ENCODE data around the gene MZT2A. TPM values are rescaled to one million over a fixed set of nuclear protein-coding genes. Genes with fewer than 3 reads are reported as not detected.
A peak's percentile ranks its signal among the peaks of the same experiment; 100 is the strongest.
"Not testable (repeated sequence)": the region's sequence is repeated elsewhere in the genome, so short reads cannot be mapped to it uniquely, and the experiment has no call there.

MZT2A gene
- total RNA-seq, 1 experiment from 2014 or later: 162 TPM

- TF ChIP-seq, protein P1, sequence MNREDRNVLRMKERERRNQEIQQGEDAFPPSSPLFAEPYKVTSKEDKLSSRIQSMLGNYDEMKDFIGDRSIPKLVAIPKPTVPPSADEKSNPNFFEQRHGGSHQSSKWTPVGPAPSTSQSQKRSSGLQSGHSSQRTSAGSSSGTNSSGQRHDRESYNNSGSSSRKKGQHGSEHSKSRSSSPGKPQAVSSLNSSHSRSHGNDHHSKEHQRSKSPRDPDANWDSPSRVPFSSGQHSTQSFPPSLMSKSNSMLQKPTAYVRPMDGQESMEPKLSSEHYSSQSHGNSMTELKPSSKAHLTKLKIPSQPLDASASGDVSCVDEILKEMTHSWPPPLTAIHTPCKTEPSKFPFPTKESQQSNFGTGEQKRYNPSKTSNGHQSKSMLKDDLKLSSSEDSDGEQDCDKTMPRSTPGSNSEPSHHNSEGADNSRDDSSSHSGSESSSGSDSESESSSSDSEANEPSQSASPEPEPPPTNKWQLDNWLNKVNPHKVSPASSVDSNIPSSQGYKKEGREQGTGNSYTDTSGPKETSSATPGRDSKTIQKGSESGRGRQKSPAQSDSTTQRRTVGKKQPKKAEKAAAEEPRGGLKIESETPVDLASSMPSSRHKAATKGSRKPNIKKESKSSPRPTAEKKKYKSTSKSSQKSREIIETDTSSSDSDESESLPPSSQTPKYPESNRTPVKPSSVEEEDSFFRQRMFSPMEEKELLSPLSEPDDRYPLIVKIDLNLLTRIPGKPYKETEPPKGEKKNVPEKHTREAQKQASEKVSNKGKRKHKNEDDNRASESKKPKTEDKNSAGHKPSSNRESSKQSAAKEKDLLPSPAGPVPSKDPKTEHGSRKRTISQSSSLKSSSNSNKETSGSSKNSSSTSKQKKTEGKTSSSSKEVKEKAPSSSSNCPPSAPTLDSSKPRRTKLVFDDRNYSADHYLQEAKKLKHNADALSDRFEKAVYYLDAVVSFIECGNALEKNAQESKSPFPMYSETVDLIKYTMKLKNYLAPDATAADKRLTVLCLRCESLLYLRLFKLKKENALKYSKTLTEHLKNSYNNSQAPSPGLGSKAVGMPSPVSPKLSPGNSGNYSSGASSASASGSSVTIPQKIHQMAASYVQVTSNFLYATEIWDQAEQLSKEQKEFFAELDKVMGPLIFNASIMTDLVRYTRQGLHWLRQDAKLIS (CRISPR knock-in tag; IDR thresholded peaks at IDR 0.05; ENCODE audit: borderline replicate concordance): no peak
- TF ChIP-seq ATF6 (CRISPR knock-in tag; IDR thresholded peaks at IDR 0.05): no peak
Observed at GRCh38 chr2:131535526-131535925, 43.3 kb upstream of the MZT2A start (continued).

DNA sequence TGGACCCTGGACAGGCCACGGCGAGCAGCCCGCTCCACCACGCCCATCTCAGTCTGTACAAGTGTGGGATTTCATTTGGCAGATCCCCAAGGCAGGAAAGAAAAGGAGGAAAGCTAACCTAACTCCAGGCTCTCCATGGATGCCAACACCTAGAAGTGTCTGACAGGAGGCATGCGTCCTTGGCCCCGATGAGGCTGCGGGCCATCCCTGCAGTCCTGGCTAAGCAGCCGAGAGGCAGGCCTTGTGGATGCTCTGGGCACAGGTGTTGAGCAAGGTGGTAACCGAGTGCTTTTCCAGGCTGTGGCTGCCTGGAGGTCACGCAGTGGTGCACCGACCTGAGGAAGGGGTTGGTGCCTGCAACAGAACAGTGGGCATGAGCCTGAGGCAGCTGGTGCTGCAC lies 42.8 kb upstream of the MZT2A start:
- ATAC-seq; POLR2A ChIA-PET; H3K27ac Mint-ChIP-seq; H3K4me1 Mint-ChIP-seq; H3K27me3 Mint-ChIP-seq (ENCODE audit: low read depth); H3K9me3 Mint-ChIP-seq; H3K4me3 Mint-ChIP-seq; CTCF ChIA-PET; DNase-seq (ENCODE audit: low spot score); H3K36me3 Mint-ChIP-seq: not testable (repeated sequence)

- DNase-seq (ENCODE audit: low spot score); H3K9me3 Mint-ChIP-seq; H3K27me3 Mint-ChIP-seq (ENCODE audit: low read depth); ATAC-seq; H3K36me3 Mint-ChIP-seq; H3K4me1 Mint-ChIP-seq; H3K27ac Mint-ChIP-seq; H3K4me3 Mint-ChIP-seq; POLR2A ChIA-PET; CTCF ChIA-PET: not testable (repeated sequence)
Observed at GRCh38 chr2:131534317-131534672, 42.1 kb upstream of the MZT2A start.

GRCh38 chr2:131533609-131534316 lies 41.6 kb upstream of the MZT2A start:
- DNase-seq (ENCODE audit: low spot score): not testable (repeated sequence)

GRCh38 chr2:131532723-131533608 lies 40.8 kb upstream of the MZT2A start:
- peaks cover 10% of the 10 kb centered on the region for H3K27me3 Mint-ChIP-seq (ENCODE audit: low read depth)
- DNase-seq (ENCODE audit: low spot score); H3K27ac Mint-ChIP-seq; CTCF ChIA-PET; ATAC-seq; H3K4me3 Mint-ChIP-seq; H3K9me3 Mint-ChIP-seq; H3K36me3 Mint-ChIP-seq; H3K4me1 Mint-ChIP-seq; POLR2A ChIA-PET: not testable (repeated sequence)

More at GRCh38 chr2:131533609-131534316, 41.6 kb upstream of the MZT2A start:
- POLR2A ChIA-PET; H3K27ac Mint-ChIP-seq; H3K9me3 Mint-ChIP-seq; H3K27me3 Mint-ChIP-seq (ENCODE audit: low read depth); H3K36me3 Mint-ChIP-seq; H3K4me1 Mint-ChIP-seq; ATAC-seq; H3K4me3 Mint-ChIP-seq; CTCF ChIA-PET: not testable (repeated sequence)

DNA sequence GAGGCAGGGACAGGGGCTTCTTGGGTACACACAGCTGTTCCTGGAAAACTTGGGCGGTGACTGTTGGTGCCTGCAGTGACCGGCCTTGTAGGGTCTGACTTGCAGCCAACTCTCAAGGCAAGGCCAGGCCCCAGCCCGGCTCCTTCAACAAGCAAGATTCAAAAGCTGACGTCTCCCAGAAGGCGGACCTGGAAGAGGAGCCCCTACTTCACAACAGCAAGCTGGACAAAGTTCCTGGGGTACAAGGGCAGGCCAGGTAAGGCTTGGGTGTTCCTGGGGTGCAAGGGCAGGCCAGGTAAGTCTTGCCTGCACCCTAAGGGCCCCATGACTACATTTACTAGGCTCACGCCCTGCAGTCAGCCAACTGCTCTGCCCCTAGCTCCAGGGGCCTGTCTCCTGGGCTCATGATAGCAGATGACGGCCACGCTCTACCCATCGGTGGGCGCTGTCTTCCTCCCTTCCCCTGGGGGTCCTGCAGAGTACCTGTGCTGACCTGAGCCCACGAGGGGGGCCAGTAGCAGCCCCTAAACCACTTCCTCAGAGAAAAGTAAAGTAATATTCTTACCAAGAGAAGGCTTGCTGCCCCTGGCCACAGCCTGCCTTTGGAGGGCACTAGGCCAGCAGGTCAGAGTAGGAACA lies 39.5 kb upstream of the MZT2A start:
- DNase-seq (ENCODE audit: low spot score); H3K27ac Mint-ChIP-seq; H3K4me3 Mint-ChIP-seq; H3K4me1 Mint-ChIP-seq; H3K36me3 Mint-ChIP-seq; CTCF ChIA-PET; H3K9me3 Mint-ChIP-seq; POLR2A ChIA-PET; ATAC-seq: not testable (repeated sequence)
- peaks cover 10% of the 10 kb centered on the region for H3K27me3 Mint-ChIP-seq (ENCODE audit: low read depth)

GRCh38 chr2:131530626-131531344 lies 38.6 kb upstream of the MZT2A start:
- H3K36me3 Mint-ChIP-seq, H3K4me1 Mint-ChIP-seq, H3K4me3 Mint-ChIP-seq, POLR2A ChIA-PET, H3K27ac Mint-ChIP-seq, H3K9me3 Mint-ChIP-seq, ATAC-seq: not testable (repeated sequence)
- peaks cover 10% of the 10 kb centered on the region for H3K27me3 Mint-ChIP-seq (ENCODE audit: low read depth)
- peak; percentile 45 for DNase-seq (ENCODE audit: low spot score)
- CTCF ChIA-PET: interaction anchor here (0.6 kb wide), 3 partner anchors 14 to 376 kb away, joined by 3 to 4 read pairs (median 4); no protein-coding TSS in a partner anchor

DNA sequence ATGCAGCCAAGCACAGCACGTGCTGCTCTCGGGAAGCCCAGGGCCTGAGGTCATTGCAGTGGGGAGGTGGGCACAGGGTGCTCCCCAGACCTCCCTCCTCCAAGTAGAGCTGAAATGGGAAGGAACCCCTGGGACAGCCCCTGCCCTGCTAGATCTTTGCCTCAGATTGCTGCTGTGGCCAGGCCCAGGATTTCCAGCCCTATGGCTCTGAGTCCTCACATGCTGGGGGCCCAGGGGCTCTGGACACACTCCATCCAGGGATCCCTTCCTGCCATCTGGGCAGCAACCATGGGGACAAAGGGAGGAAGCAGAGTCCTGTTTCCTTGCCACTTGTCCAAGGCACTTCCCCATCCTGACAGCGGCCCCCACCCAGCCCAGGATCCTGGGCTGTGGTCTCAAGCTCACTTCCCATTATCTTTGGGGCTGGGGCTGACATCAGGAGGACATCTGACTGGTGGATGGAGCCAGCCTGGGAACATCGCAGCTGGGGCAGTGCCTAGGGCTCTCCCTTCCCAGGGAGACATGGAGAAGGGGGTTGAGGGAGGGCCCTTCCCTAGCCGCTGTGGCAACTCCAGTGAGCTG lies 37.8 kb upstream of the MZT2A start:
- DNase-seq (ENCODE audit: low spot score); H3K36me3 Mint-ChIP-seq; H3K27ac Mint-ChIP-seq; H3K9me3 Mint-ChIP-seq; ATAC-seq; H3K4me1 Mint-ChIP-seq; POLR2A ChIA-PET: not testable (repeated sequence)
- CTCF ChIA-PET: interaction anchor here (2.6 kb wide), 1 partner anchor 143 kb away, joined by 9 read pairs; no protein-coding TSS in a partner anchor
- H3K4me3 Mint-ChIP-seq: peak overlapping the region; percentile 63; the same call in 1 of the 2 replicates
- peaks cover 10% of the 10 kb centered on the region for H3K27me3 Mint-ChIP-seq (ENCODE audit: low read depth)
